HG03520 (cell line): ENCODE results near the gene MADD.
A peak's percentile ranks its signal among the peaks of the same experiment; 100 is the strongest.

Experiments
- ATAC-seq: cut with Tn5 transposase; IDR thresholded peaks from one replicate; pipeline ENCODE4 v1.9.1; 2021; ENCODE audit warnings: mild to moderate bottlenecking, moderate library complexity; ENCODE audit not compliant: unreplicated experiment

Gene MADD

DNA sequence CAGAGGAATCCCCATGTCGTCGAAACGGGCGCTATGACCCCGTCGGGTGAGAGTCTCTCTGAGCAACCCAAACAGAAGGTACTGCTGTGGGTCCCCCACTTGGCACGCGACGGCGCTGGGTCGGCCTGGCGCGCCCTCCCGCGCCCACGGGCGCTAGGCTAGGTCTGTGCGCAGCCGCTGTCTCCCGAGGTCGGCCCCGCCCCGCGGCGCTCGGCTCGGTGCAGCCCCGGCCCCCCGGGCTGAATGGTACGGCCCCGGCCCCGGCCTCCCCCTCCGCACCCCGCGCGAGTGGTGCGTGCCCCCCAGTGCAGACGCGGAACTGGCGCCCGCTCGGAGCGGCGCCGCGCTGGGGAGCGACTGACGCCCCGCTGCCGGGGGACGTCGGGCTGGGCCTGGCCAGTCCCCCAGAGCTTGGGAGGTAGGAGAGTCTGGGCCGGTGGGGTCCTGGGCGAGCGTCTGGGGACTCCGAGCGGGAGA, at the start of gene MADD:
Gene MADD, plus strand, starts transcription at position 305 of the 477 bp plus-strand sequence.
- ATAC-seq = peak; percentile 69

GRCh38 chr11:47220401-47220821, 49.5 kb upstream of the MADD start:
- ATAC-seq = no peak

- ATAC-seq = no peak
These were observed 47.2 kb upstream of the MADD start for GRCh38 chr11:47222696-47223095.

- ATAC-seq = peak; percentile 83
These were observed 44.2 kb upstream of the MADD start for GRCh38 chr11:47225552-47226400.

GRCh38 chr11:47229161-47229560, 40.8 kb upstream of the MADD start:
- ATAC-seq = no peak

DNA sequence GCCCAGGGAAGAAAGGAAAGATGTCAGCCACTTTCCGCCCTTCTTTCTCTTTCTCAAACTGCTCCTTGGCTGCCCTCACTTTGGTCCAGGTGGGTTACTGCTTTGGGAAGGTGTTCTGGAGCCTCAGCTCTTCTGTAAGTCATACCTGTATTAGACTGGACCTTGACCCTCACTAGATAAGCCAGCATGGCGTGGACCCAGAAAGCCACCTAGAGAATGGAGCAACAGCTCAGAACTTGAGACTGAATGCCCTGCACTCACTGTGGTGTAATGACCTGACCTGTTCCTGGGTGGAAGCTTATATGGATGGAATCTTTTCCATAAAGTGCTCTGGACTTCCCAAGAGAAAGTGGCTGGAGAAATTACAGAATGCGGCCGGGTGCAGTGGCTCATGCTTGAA, 36.9 kb upstream of the MADD start:
- ATAC-seq = no peak

DNA sequence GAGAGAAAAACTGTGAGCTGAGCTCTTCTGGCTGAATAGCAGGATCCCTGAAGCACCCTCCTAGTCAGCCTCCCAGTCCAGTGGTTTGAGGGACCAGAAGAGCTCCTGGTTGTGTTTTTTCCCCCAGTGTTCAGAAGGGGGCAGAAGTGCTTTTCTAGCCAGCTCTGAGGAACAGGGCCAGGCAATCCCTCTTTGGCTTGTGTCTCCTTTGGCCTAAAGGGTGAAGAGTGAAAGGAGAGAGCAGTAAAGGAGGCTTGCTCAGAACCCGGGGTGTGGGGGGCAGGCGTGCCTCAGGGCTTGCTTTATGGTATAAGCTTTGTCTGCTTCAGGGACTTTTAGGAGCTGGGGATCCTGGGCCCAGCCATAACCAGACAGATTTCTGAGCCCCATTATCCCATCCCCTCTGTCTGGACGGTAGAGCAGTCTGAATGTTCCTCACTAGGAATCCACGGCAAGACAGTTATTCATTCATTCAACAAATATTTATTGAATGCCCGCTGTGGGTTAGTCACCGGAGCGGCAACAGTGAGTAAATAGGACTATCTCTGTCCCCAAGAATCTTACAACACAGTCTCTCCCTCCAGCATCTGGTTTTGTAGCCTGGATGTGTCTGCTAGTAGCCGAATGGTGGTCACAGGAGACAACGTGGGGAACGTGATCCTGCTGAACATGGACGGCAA, 35.8 kb upstream of the MADD start:
- no peak for ATAC-seq

DNA sequence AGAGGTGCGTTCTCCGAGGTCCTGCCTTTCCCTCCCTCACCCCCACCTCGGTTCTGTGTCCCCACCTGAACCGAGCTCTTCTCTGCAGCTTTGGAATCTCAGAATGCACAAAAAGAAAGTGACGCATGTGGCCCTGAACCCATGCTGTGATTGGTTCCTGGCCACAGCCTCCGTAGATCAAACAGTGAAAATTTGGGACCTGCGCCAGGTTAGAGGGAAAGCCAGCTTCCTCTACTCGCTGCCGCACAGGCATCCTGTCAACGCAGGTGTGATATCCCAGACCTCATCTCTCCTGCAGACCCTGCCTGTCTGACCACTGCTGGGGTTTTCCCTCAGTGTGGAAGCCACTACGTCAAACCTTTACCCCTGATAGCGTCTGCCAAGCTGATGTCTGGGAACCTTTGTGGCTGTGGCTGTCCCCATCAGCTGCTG, 35.2 kb upstream of the MADD start:
- ATAC-seq = no peak

- no peak for ATAC-seq
These were observed 34.8 kb upstream of the MADD start for GRCh38 chr11:47235163-47235562.

DNA sequence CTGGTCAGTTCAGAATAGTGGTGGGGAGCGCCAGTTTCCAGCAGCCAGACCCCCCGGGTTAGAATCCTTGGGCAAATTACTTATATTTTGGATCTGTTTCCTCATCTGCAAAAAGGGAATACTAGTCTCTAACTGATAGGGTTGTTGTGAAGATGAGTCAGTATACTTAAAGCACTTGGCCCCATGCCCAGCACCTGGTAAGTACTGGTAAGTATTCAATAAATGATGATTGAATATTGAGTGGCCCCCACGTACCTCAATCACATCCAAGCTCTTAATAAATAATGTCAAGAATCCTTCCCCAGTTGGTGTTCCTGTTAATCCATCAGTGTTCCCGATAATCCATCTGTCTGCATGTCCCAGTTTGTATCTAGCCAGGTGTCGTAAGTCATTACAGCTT, 33.5 kb upstream of the MADD start:
- ATAC-seq = no peak

GRCh38 chr11:47239852-47240251, 30.1 kb upstream of the MADD start:
- ATAC-seq = no peak

DNA sequence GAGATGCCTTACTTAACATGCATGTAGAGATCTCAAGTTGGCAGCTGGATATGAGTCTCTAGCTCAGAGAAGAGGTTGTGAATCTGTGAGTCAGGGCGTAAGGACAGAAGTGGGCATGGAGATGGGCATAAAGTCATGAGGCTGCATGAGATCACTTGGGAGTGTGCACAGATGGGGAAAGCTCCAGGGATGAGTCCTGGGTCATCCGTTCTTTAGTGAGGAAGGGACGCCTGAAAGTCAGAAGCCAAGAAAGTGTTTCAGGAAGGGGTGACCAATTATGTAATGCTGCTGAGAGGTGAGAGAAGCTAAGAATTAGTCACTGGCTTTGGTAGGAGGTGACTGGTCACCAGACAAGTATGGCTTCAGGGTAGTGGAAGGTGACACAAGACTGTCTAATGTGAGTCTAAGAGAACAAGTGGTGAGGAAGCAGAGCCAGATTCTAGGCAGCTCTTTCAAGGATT, 28.1 kb upstream of the MADD start:
- no peak for ATAC-seq

DNA sequence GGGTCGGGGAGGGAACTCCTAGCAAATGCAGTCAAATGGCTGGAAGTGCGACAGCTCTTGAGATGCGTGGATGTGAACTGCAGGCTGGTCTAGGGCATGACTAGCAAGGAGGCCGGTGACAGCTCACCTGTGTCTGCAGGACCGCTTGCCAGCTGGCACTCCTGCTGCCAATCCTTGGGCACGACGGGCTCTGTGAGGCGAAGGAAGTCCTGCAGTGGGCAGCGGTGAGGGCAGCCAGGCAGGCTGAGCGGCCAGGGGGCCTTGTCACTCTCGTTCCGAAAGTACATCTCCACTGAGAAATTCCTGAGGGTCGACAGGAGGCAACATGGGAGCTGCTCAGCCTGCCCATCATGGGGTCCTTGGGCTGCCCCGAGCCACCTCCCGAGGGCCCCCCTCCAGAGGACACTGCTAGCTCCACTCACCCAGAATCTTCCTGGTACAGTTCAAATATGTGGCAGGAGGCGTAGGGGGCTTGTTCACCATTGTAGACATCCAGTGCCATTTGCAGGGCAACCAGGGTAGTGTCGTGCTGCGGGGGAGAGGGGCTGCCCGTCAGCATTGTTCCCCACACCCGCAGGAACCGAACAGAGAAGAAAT, 27.2 kb upstream of the MADD start:
- ATAC-seq = no peak

- ATAC-seq = no peak
These were observed 26.5 kb upstream of the MADD start for GRCh38 chr11:47243454-47243853.

DNA sequence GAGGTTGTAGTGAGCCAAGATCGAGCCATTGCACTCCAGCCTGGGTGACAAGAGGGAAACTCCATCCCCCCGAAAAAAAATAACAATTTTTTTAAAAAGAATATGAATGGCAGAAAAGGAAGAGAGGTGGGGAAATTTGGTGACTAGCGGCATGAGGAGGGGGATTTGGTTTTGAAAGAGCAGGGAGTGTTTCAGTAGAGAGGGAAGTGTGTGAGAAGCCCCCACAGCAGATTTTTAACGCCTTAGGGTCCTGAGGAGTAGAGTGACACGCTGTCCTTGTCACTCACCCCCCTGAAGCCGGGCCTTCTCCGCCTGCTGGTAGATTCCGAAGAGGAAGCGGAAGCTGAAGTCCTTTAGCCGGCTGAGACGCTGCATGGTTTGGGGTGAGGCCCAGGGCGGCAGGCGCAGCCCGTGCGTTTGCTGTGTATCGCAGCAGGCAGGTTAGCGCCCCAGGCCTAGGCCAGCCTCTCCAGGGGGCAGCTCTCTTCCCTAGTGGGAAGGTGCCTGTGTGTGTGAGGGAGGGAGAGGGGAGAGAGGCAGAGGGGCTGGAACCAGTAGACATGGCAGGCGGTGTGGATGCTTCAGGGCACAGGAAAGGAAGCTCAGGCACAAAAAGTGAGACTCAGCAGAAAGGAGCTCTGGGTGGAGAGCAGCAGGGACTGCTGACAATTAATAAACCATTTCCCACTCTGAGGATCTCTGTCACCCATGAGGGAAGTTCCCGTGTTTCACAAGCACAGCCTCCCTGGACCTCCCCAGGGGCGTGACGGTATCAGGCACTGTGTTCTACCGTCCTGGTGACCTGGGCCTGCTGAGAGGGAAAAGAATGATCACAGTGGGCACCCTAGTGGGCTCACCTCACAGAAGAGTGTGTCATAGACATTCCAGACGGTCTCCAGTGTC, 25.2 kb upstream of the MADD start:
- no peak for ATAC-seq

DNA sequence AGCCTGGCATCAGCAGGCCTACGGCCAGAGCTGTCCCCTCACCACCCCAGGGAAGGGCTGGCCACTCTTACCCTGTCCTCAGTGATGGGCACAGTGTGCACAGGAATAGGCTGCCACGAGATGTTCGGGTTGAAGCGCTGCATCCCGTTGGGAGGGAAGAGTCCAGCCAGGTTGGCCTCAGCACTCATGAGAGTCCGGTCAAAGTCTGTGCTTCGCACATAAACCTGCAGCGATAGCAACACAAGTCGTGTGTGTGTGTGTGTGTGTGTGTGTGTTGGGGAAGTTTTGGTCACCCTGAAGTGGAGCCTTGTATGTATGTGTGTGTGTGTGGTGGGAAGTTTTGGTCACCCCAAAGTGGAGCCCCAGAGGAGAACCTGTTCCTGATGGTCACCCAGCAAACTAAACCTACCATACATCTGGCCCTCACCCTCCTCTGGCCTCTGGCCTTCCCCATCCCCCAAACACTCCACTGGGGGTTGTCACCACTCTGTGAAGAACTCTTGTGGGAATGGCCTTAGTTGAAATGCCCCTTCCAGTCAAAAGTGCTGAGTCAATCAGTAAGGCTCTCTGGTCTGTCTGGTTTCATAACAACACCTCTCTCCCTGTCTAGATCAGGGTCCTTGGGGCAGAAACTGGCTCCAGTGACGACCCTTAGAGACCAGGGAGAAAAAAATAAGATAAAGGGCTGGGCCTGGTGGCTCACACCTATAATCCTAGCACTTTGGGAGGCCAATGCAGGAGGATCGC, 24.1 kb upstream of the MADD start:
- ATAC-seq = no peak

DNA sequence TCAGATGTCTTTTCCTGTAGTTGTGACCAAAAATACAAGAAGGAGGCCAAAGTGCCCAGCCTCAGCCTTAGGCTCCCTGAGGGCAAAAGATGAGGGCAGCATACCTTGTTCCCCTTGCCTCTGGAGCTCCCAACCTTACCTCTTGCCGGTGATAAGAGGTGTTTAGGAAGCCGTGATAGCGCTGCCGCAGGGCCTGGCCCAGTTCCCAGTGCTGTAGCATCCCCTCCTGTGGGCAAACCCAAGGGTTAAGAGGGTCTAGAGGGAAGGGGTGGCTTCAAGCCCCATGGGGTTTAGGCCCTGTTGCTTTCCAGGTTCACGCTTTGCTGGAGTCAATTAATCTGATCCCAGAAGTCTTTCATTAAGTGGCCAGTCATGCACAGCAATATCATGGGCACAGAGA, 22.4 kb upstream of the MADD start:
- no peak for ATAC-seq

DNA sequence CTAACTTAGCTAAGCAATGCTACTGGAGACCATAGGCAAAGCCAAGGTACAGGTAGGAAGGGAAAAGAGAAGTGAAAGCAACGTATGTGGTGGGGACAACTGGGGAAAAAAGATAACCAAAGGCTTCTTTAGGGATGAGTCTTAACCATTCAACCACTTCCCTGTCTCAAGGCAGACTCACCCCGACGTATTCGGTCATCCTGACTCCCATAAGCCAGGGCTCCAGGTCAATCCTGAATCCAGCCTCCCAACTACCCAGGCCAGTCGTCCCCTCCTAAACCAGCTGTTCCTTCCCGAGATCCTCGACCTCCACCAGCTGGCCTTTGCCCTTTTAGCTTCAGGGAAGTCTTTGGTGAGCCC, 21.6 kb upstream of the MADD start:
- ATAC-seq = peak; percentile 4

DNA sequence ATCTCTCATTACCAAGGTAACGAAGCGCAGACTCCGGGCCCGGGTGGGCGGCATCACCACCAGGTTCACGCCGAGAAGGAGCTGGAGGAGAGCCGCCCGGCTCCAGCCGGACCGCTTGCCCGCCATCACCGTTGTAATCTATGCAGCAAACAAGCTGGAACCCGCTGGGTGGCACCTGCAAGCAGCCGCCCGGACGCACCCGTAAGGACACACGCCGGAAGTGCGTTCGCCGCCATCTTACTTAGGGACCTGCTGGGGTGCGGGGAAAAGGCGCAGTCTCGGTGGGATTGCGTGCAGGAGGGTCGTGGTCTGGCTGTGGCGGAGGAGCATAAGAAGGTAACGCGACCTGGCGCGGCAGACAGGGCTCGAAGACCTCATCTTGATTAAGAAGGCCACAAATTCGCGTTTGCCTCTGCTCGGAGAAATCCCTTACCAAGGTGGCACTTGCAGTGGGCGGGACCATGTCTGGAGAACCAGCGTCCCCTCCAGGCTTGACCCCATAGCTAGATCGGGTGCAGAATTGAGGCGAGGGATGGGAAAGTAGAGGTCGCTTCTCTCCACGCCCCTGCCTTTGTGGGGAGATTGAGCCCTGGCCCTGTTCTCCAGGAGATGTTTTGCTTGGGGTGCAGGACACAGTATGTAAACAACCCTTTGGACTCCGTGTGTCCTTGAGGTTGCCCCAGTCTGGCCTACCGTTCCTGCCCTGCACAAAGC, 21.1 kb upstream of the MADD start, which contains the start of gene ACP2:
Gene ACP2, minus strand, starts transcription at position 151 of the 714 bp plus-strand sequence. Its CDS starts 25 bp downstream, at position 126.
- peak; percentile 88 for ATAC-seq
